Hepatocyte (in vitro differentiated cells): ENCODE measurements around the gene FAM32A. TPM values are rescaled to one million over a fixed set of nuclear protein-coding genes. Genes with fewer than 3 reads are reported as not detected.

ENCODE experiments used
- DNase-seq: peaks from one replicate; pipeline ENCODE4 v3.0.0-alpha.2; 2016; ENCODE audit warnings: low spot score
- H2AFZ ChIP-seq: fragments of 200-600 bp; sonication (generic); 2 replicates; pipeline ENCODE4 v1.6.0; 2016; ENCODE audit warnings: antibody characterized with exemption, mild to moderate bottlenecking
- H3K27ac ChIP-seq: fragments of 200-600 bp; sonication (generic); 2 replicates; pipeline ENCODE4 v1.5.1; 2016; ENCODE audit warnings: mild to moderate bottlenecking
- H3K27me3 ChIP-seq: fragments of 200-600 bp; sonication (generic); 2 replicates; pipeline ENCODE4 v1.6.1; 2016
- H3K36me3 ChIP-seq: fragments of 200-600 bp; sonication (generic); replicated peaks from 2 replicates; pipeline ENCODE4 v1.5.1; 2016; ENCODE audit warnings: low read depth; ENCODE audit not compliant: insufficient read depth
- H3K4me1 ChIP-seq: fragments of 200-600 bp; sonication (generic); 2 replicates; pipeline ENCODE4 v1.5.1; 2016; ENCODE audit warnings: mild to moderate bottlenecking, moderate library complexity; ENCODE audit not compliant: insufficient read depth
- H3K4me2 ChIP-seq: fragments of 200-600 bp; sonication (generic); 2 replicates; pipeline ENCODE4 v1.6.0; 2016
- H3K4me3 ChIP-seq: fragments of 200-600 bp; sonication (generic); 2 replicates; pipeline ENCODE4 v1.5.1; 2016; ENCODE audit warnings: mild to moderate bottlenecking
- H3K79me2 ChIP-seq: fragments of 200-600 bp; sonication (generic); 2 replicates; pipeline ENCODE4 v1.6.0; 2017; ENCODE audit warnings: mild to moderate bottlenecking
- H3K9me2 ChIP-seq: fragments of 200-600 bp; sonication (generic); replicated peaks from 2 replicates; pipeline ENCODE4 v1.6.0; 2017; ENCODE audit warnings: mild to moderate bottlenecking; ENCODE audit not compliant: insufficient read depth
- H3K9me3 ChIP-seq: fragments of 200-600 bp; sonication (generic); 2 replicates; pipeline ENCODE4 v1.5.1; 2016; ENCODE audit warnings: low read depth, mild to moderate bottlenecking
- H4K20me1 ChIP-seq: fragments of 200-600 bp; sonication (generic); 2 replicates; pipeline ENCODE4 v1.6.0; 2016; ENCODE audit warnings: mild to moderate bottlenecking; ENCODE audit not compliant: insufficient read depth, poor library complexity, severe bottlenecking
- EZH2 ChIP-seq: fragments of 200-600 bp; sonication (generic); IDR thresholded peaks from 2 replicates; pipeline ENCODE4 v1.6.1; 2016; ENCODE audit warnings: antibody characterized with exemption, mild to moderate bottlenecking, borderline replicate concordance
- EZH2phosphoT487 ChIP-seq: fragments of 200-600 bp; sonication (generic); IDR thresholded peaks from one replicate; pipeline ENCODE4 v1.6.1; 2018; ENCODE audit warnings: antibody characterized with exemption, mild to moderate bottlenecking, low read depth, moderate library complexity; ENCODE audit not compliant: unreplicated experiment, severe bottlenecking
- WGBS: methylation state at CpG from one replicate; pipeline ENCODE4 v1.1.6; 2016; ENCODE audit warnings: low lambda C conversion rate; ENCODE audit errors: missing lambda C conversion rate; 5-methylcytosine and 5-hydroxymethylcytosine counted together
- polyA plus RNA-seq: library from polyadenylated mRNA; unstranded; fragments of >200 nt; fragmentation: Nextera tagmentation; extraction: Ambion mirVana; gene quantifications from 2 replicates; pipeline ENCODE4 v1.2.1, GENCODE V29; 2016
- total RNA-seq: library from RNA; depleted of rRNA; stranded (reverse); fragments of >200 nt; gene quantifications from 2 replicates; pipeline ENCODE4 v1.2.3, GENCODE V29; 2014
- TF ChIP-seq, protein P1 (sequence below): fragments of 200-600 bp; sonication (generic); IDR thresholded peaks from 2 replicates; pipeline ENCODE4 v1.5.1; 2016; ENCODE audit warnings: antibody characterized with exemption, mild to moderate bottlenecking; ENCODE audit not compliant: poor library complexity

FAM32A gene
- total and polyA plus RNA-seq, 2 experiments from 2014 or later: 132 to 154 TPM

DNA sequence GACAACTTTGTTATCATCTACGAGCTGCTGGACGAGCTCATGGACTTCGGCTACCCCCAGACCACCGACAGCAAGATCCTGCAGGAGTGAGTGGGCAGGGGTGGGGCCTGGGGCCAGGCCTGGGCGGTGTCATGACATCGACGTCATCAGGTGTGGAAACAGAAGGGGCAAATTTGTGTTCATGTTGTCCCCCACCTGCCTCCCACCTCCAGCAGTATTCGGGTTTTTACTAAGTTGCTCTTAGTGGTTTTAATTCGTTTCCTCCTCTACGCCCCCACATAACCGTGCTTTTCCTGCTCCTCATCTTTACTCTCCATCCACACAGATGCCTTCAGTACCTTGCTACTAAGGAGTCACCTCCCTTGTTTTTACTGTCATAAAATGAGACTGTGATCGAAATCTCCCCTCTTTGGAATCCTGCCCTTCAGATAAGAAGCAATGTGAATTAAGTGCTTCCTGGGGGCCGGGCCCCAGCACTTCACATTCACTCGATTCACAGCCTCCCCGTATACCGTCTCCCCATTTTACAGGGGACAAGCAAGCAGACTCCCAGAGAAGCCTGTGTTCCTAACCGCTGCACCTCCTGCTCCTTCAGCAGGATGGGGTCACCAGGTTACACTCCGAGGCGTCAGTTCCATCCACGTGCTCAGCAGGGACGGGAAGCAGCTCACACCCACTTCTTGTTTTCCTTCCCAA lies 23.0 kb downstream of the FAM32A start:
- H3K27me3 ChIP-seq: no peaks in the 10 kb centered on the region
- H3K9me3 ChIP-seq: no peaks in the 10 kb centered on the region
- DNase-seq: no peak
- TF ChIP-seq EZH2: no peak
- TF ChIP-seq, protein P1, sequence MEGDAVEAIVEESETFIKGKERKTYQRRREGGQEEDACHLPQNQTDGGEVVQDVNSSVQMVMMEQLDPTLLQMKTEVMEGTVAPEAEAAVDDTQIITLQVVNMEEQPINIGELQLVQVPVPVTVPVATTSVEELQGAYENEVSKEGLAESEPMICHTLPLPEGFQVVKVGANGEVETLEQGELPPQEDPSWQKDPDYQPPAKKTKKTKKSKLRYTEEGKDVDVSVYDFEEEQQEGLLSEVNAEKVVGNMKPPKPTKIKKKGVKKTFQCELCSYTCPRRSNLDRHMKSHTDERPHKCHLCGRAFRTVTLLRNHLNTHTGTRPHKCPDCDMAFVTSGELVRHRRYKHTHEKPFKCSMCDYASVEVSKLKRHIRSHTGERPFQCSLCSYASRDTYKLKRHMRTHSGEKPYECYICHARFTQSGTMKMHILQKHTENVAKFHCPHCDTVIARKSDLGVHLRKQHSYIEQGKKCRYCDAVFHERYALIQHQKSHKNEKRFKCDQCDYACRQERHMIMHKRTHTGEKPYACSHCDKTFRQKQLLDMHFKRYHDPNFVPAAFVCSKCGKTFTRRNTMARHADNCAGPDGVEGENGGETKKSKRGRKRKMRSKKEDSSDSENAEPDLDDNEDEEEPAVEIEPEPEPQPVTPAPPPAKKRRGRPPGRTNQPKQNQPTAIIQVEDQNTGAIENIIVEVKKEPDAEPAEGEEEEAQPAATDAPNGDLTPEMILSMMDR: no peak
- TF ChIP-seq EZH2phosphoT487: no peak
- no peak overlapping the region for H3K4me2 ChIP-seq
- H3K9me2 ChIP-seq: no peaks in the 10 kb centered on the region
- no peak overlapping the region for H3K27ac ChIP-seq
- H2AFZ ChIP-seq: no peak overlapping the region
- H3K36me3 ChIP-seq: no peaks in the 10 kb centered on the region
- H3K79me2 ChIP-seq: peaks cover 27% of the 10 kb centered on the region
- WGBS: 95% methylated on average over 21 of the region's 21 CpGs
- H3K4me3 ChIP-seq: no peak overlapping the region
- H3K4me1 ChIP-seq: no peaks in the 10 kb centered on the region
- no peaks in the 10 kb centered on the region for H4K20me1 ChIP-seq

DNA sequence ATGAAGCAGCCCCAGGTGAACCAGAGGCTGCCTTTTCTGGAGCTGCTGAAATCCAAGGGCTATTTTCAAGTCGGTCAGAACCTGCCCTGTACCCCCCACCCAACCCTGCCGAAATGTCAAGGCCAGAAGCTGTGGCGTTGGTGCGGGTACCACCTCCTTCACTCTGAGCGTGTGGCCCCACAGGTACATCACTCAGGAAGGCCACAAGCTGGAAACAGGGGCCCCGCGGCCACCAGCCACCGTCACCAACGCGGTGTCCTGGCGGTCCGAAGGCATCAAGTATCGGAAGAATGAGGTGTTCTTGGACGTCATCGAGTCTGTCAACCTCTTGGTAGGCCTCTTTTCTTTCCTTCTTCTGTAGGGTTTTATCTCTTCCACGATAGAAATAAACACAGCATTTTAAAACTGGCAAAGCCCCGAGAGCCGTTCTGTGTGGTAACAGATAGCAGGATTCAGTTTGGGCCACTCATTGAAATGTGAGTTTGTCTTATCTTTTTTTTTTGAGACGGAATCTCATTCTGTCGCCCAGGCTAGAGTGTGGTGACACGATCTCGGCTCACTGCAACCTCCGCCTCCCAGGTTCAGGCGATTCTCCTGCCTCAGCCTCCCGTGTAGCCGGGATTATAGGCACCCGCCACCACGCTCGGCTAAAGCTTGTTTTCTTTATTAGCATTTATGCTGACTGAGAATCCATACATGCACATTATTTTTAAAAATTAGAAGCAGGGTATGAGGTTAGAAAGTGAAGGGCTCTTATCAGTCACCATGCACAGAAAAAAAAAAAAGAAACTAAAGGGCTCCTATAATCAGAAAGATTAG lies 23.8 kb downstream of the FAM32A start:
- Histone ChIP-seq H3K36me3 (no peaks in the 10 kb centered on the region), H3K9me3 (no peaks in the 10 kb centered on the region), H3K9me2 (no peaks in the 10 kb centered on the region), H3K27ac (no peak overlapping the region), H3K4me1 (no peaks in the 10 kb centered on the region), H4K20me1 (no peaks in the 10 kb centered on the region), H3K4me2 (no peak overlapping the region), H3K27me3 (no peaks in the 10 kb centered on the region), H2AFZ (no peak overlapping the region), H3K4me3 (no peak overlapping the region), H3K79me2 (peaks cover 33% of the 10 kb centered on the region)
- TF ChIP-seq, protein P1: no peak
- TF ChIP-seq EZH2phosphoT487: no peak
- TF ChIP-seq EZH2: no peak
- DNase-seq: no peak
- 95% methylated on average over 29 of the region's 29 CpGs for WGBS

DNA sequence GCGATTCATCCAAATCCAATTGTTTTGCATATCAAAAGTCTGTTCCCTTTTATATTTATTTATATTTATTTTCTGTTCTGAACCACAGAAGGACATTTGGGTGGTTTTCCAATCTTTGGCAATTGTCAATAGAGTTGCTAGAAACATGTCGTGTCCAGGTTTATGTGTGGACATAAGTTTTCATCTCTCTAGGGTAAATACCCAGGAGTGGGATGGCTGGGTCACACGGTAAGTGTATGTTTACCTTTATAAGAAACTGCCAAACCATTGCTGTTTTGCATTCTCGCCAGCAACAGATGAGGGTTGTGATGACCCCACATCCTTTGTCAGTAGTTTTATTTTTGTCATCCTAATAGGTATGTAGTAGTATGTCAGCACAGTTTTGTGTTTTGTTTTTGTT lies 25.0 kb downstream of the FAM32A start:
- Histone ChIP-seq H3K79me2 (peaks cover 33% of the 10 kb centered on the region), H4K20me1 (no peaks in the 10 kb centered on the region), H3K4me2 (no peak overlapping the region), H3K27me3 (no peaks in the 10 kb centered on the region), H3K9me3 (no peaks in the 10 kb centered on the region), H3K9me2 (no peaks in the 10 kb centered on the region), H3K4me1 (no peaks in the 10 kb centered on the region), H3K4me3 (no peak overlapping the region), H3K36me3 (no peaks in the 10 kb centered on the region), H2AFZ (no peak overlapping the region), H3K27ac (no peak overlapping the region)
- WGBS: 95% methylated on average over 4 of the region's 4 CpGs
- DNase-seq: no peak
- TF ChIP-seq EZH2phosphoT487: no peak
- no peak for TF ChIP-seq EZH2
- TF ChIP-seq, protein P1: no peak
